ENCODE results near the gene POLR1A. TPM values are rescaled to one million over a fixed set of nuclear protein-coding genes. Genes with fewer than 3 reads are reported as not detected.

The POLR1A gene
- total RNA-seq, 6 donors from 2014 or later = 12.0 to 25.8 (median 22.1) TPM

DNA sequence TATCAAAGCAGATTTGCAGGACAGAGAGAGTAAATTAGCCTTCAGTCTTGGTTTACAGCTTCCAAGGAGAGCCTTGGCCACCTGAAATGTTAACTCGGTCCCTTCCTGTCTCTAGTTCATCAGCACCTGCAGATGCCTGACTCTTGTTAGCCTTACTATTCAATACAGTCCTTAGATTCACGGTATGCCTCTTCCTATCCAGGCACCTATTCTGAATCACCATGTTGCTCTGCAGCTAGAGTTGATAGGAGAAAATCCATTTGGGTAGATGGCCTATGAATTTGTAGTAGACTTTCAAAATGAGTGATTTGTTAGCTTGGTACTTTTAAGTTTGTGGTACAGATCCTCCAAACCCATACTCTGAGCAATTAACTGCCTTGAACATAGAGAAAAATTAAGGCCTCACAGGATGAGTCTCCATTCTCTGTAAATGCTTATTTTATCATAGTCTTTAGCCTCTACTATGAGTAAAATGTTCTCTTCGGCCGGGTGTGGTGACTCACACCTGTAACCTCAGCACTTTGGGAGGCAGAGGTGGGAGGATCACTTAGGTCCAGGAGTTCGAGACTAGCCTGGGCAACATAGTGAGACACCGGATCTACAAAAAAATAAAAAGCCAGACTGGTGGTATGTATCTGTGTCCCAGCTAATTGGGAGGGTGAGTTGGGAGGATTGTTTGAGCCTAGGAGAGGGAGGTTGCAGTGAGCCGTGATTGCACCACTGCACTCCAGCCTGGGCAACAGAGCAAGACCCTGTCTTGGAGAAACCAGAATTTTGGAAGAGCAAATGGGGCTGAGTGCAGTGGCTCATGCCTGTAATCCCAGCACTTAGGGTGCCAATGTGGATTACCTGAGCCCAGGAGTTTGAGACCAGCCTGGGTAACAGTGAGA is 33.3 kb upstream of the POLR1A start:
- no peaks in the 10 kb centered on the region for H3K9me3 ChIP-seq
- H3K4me3 ChIP-seq = no peak overlapping the region
- no peak for DNase-seq

DNA sequence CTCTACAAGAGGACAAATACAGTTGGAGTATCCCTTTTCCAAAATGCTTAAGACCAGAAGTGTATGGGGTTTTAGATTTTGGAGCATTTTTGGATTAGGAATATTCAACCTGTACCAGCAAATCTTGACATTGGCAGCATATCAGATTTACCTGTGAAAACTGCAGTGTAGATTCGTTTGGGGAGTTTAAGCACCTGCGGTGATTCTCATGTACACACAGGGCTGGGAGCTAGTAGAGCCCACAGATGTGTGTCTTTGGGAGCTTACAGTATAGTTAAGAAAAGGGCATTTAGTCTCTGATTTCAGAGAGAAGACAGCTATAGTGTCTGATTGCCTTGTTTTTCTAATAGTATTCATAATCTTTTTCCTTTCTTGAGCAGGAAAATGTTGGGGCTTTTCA is 30.5 kb upstream of the POLR1A start:
- DNase-seq = no peak
- no peaks in the 10 kb centered on the region for H3K4me1 ChIP-seq
- H3K27ac ChIP-seq = no peak overlapping the region
- WGBS, 2 donors = 88 to 93% methylated on average over 2 of the region's 2 CpGs
- TF ChIP-seq POLR2A (IDR thresholded peaks at IDR 0.05) = no peak
- TF ChIP-seq POLR2AphosphoS5 (IDR thresholded peaks at IDR 0.05) = no peak
- TF ChIP-seq EP300 (IDR thresholded peaks at IDR 0.05) = no peak
- TF ChIP-seq, protein P1, sequence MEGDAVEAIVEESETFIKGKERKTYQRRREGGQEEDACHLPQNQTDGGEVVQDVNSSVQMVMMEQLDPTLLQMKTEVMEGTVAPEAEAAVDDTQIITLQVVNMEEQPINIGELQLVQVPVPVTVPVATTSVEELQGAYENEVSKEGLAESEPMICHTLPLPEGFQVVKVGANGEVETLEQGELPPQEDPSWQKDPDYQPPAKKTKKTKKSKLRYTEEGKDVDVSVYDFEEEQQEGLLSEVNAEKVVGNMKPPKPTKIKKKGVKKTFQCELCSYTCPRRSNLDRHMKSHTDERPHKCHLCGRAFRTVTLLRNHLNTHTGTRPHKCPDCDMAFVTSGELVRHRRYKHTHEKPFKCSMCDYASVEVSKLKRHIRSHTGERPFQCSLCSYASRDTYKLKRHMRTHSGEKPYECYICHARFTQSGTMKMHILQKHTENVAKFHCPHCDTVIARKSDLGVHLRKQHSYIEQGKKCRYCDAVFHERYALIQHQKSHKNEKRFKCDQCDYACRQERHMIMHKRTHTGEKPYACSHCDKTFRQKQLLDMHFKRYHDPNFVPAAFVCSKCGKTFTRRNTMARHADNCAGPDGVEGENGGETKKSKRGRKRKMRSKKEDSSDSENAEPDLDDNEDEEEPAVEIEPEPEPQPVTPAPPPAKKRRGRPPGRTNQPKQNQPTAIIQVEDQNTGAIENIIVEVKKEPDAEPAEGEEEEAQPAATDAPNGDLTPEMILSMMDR (IDR thresholded peaks at IDR 0.05) = no peak
- H3K27me3 ChIP-seq = no peaks in the 10 kb centered on the region
- ATAC-seq (ENCODE audit: low FRiP score in 2 of 2) = no peak
- H3K36me3 ChIP-seq = peaks cover 55 to 99% (median 87%) of the 10 kb centered on the region in 4 donors
- no peaks in the 10 kb centered on the region for H3K9me3 ChIP-seq
- no peak overlapping the region for H3K4me3 ChIP-seq

More for the DNA sequence above, 33.3 kb upstream of the POLR1A start:
- no peak for ATAC-seq (ENCODE audit: low FRiP score in 2 of 2)
- H3K27me3 ChIP-seq = no peaks in the 10 kb centered on the region
- H3K36me3 ChIP-seq = peaks cover 39 to 99% (median 81%) of the 10 kb centered on the region in 4 donors
- no peak for TF ChIP-seq POLR2A (IDR thresholded peaks at IDR 0.05)
- TF ChIP-seq, protein P1 (IDR thresholded peaks at IDR 0.05) = no peak
- no peak for TF ChIP-seq POLR2AphosphoS5 (IDR thresholded peaks at IDR 0.05)
- TF ChIP-seq EP300 (IDR thresholded peaks at IDR 0.05) = no peak
- no peaks in the 10 kb centered on the region for H3K4me1 ChIP-seq
- no peak overlapping the region for H3K27ac ChIP-seq
- 96 to 97% methylated on average over 7 of the region's 7 CpGs for WGBS, 2 donors

DNA sequence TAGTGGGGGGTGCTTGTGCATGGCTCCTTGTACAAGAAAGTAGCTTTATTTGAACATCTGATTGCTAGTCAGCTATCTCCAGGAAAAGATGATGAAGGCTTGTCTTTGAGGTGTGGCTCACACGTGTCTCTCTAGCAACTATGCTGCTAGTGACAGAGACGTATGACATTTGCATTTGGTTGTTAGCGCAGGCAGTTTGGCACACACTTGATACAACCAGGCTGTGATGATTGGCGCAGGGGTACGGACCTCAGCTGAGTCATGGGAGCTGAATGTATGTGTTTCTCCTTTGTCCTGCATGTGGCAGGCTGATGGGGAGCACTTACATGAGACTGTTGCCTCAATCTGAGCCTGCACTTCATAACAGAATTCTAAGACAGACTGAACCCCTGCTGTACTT is 30.0 kb upstream of the POLR1A start:
- DNase-seq (no peak), ATAC-seq (ENCODE audit: low FRiP score in 2 of 2) (no peak)
- H3K36me3 ChIP-seq = peaks cover 58 to 100% (median 88%) of the 10 kb centered on the region in 4 donors
- no peaks in the 10 kb centered on the region for H3K27me3 ChIP-seq
- 88 to 95% methylated on average over 5 of the region's 5 CpGs for WGBS, 2 donors
- no peak overlapping the region for H3K27ac ChIP-seq
- TF ChIP-seq POLR2AphosphoS5 (IDR thresholded peaks at IDR 0.05) (no peak), EP300 (IDR thresholded peaks at IDR 0.05) (no peak), POLR2A (IDR thresholded peaks at IDR 0.05) (no peak)
- TF ChIP-seq, protein P1 (IDR thresholded peaks at IDR 0.05) = no peak
- H3K4me3 ChIP-seq = no peak overlapping the region
- no peaks in the 10 kb centered on the region for H3K9me3 ChIP-seq
- no peaks in the 10 kb centered on the region for H3K4me1 ChIP-seq

DNA sequence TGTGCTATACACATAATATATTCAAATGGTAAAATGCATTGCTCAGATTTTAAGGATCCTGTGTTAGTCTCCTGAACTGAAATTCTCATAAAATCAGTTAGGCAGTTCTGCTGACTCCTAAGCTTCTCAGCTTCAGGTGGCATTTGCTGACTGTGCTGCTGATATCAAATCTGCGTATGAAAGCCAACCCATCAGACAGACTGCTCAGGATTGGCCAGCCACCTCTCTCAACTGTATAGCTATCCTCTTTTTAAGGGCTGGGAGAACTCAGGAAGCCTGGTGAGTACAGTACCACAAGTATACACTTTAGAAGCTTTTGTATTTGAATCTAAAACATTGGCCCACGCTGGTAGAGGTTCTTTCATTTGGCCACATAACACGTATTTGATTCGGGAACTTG is 29.0 kb upstream of the POLR1A start:
- Histone ChIP-seq H3K4me3 (no peak overlapping the region), H3K27me3 (no peaks in the 10 kb centered on the region), H3K36me3 (peaks cover 58 to 100% (median 97%) of the 10 kb centered on the region in 4 donors), H3K27ac (no peak overlapping the region), H3K4me1 (no peaks in the 10 kb centered on the region), H3K9me3 (no peaks in the 10 kb centered on the region)
- ATAC-seq (ENCODE audit: low FRiP score in 2 of 2) (no peak), DNase-seq (no peak)
- WGBS, 2 donors = 94 to 98% methylated on average over 4 of the region's 4 CpGs
- TF ChIP-seq POLR2A (IDR thresholded peaks at IDR 0.05) (no peak), POLR2AphosphoS5 (IDR thresholded peaks at IDR 0.05) (no peak), EP300 (IDR thresholded peaks at IDR 0.05) (no peak)
- TF ChIP-seq, protein P1 (IDR thresholded peaks at IDR 0.05) = no peak

Measured in upper lobe of left lung (tissue), 6 donors.